HL-60 (cell line): ENCODE results near the gene FOXK2.

Source experiments
- GABPA ChIP-seq: IDR thresholded peaks from 2 replicates; pipeline ENCODE4 v1.6.1; 2012; ENCODE audit warnings: low read depth
- POLR2AphosphoS5 ChIP-seq: IDR thresholded peaks from 2 replicates; pipeline ENCODE4 v1.6.1; 2012; ENCODE audit warnings: low read depth
- TF ChIP-seq, protein P1 (sequence below): IDR thresholded peaks from one replicate; pipeline ENCODE4 v1.5.1; 2011; ENCODE audit warnings: low read length, control low read depth, inconsistent platforms; ENCODE audit not compliant: insufficient read depth
- TF ChIP-seq, protein P2 (sequence below): IDR thresholded peaks from 2 replicates; pipeline ENCODE4 v1.6.1; 2012; ENCODE audit warnings: low read depth; ENCODE audit not compliant: insufficient replicate concordance

DNA sequence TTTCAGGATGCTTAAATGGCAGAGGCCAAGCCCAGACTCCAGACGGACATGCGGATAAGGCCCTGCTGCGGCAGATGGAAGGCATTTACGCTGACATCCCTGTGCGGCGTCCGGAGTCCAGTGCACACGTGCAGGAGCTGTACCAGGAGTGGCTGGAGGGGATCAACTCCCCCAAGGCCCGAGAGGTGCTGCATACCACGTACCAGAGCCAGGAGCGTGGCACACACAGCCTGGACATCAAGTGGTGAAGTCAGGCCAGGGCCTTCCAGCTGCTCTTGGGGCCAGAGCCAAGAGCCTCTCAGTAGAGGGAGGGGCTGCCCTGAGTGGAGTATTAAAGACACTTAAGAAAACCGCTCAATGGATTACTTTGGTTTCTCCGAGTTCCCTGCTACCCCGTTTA is 31.6 kb upstream of the FOXK2 start:
- TF ChIP-seq, protein P1, sequence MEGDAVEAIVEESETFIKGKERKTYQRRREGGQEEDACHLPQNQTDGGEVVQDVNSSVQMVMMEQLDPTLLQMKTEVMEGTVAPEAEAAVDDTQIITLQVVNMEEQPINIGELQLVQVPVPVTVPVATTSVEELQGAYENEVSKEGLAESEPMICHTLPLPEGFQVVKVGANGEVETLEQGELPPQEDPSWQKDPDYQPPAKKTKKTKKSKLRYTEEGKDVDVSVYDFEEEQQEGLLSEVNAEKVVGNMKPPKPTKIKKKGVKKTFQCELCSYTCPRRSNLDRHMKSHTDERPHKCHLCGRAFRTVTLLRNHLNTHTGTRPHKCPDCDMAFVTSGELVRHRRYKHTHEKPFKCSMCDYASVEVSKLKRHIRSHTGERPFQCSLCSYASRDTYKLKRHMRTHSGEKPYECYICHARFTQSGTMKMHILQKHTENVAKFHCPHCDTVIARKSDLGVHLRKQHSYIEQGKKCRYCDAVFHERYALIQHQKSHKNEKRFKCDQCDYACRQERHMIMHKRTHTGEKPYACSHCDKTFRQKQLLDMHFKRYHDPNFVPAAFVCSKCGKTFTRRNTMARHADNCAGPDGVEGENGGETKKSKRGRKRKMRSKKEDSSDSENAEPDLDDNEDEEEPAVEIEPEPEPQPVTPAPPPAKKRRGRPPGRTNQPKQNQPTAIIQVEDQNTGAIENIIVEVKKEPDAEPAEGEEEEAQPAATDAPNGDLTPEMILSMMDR, result no peak
- TF ChIP-seq POLR2AphosphoS5 (no peak), GABPA (no peak)
- TF ChIP-seq, protein P2, sequence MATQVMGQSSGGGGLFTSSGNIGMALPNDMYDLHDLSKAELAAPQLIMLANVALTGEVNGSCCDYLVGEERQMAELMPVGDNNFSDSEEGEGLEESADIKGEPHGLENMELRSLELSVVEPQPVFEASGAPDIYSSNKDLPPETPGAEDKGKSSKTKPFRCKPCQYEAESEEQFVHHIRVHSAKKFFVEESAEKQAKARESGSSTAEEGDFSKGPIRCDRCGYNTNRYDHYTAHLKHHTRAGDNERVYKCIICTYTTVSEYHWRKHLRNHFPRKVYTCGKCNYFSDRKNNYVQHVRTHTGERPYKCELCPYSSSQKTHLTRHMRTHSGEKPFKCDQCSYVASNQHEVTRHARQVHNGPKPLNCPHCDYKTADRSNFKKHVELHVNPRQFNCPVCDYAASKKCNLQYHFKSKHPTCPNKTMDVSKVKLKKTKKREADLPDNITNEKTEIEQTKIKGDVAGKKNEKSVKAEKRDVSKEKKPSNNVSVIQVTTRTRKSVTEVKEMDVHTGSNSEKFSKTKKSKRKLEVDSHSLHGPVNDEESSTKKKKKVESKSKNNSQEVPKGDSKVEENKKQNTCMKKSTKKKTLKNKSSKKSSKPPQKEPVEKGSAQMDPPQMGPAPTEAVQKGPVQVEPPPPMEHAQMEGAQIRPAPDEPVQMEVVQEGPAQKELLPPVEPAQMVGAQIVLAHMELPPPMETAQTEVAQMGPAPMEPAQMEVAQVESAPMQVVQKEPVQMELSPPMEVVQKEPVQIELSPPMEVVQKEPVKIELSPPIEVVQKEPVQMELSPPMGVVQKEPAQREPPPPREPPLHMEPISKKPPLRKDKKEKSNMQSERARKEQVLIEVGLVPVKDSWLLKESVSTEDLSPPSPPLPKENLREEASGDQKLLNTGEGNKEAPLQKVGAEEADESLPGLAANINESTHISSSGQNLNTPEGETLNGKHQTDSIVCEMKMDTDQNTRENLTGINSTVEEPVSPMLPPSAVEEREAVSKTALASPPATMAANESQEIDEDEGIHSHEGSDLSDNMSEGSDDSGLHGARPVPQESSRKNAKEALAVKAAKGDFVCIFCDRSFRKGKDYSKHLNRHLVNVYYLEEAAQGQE, result no peak
